IPS-18a (cell line): ENCODE results near the gene GPATCH8.
A peak's percentile ranks its signal among the peaks of the same experiment; 100 is the strongest.

Experiments
- H3K27ac ChIP-seq: one replicate; pipeline ENCODE4 v1.5.1; 2013; ENCODE audit warnings: low read length
- H3K27me3 ChIP-seq: one replicate; pipeline ENCODE4 v1.6.1; 2013; ENCODE audit warnings: mild to moderate bottlenecking, low read length; ENCODE audit not compliant: control insufficient read depth, insufficient read depth
- H3K36me3 ChIP-seq: one replicate; pipeline ENCODE4 v1.6.1; 2013; ENCODE audit warnings: low read depth, low read length; ENCODE audit not compliant: control insufficient read depth
- H3K4me1 ChIP-seq: one replicate; pipeline ENCODE4 v1.6.1; 2013; ENCODE audit warnings: low read depth, low read length; ENCODE audit not compliant: control insufficient read depth
- H3K4me3 ChIP-seq: one replicate; pipeline ENCODE4 v1.5.1; 2013; ENCODE audit warnings: low read length
- H3K9ac ChIP-seq: one replicate; pipeline ENCODE4 v1.6.1; 2013; ENCODE audit warnings: mild to moderate bottlenecking, low read length, moderate library complexity
- H3K9me3 ChIP-seq: one replicate; pipeline ENCODE4 v1.6.1; 2013; ENCODE audit warnings: low read depth, low read length; ENCODE audit not compliant: control insufficient read depth

Gene GPATCH8

GRCh38 chr17:44387804-44388203 lies 115.4 kb downstream of the GPATCH8 start:
- H3K27ac ChIP-seq, result no peak overlapping the region
- H3K4me1 ChIP-seq, result peaks cover 11% of the 10 kb centered on the region
- H3K9ac ChIP-seq, result no peak overlapping the region
- peaks cover 36% of the 10 kb centered on the region for H3K27me3 ChIP-seq
- H3K4me3 ChIP-seq, result no peak overlapping the region
- H3K36me3 ChIP-seq, result no peaks in the 10 kb centered on the region
- no peaks in the 10 kb centered on the region for H3K9me3 ChIP-seq

DNA sequence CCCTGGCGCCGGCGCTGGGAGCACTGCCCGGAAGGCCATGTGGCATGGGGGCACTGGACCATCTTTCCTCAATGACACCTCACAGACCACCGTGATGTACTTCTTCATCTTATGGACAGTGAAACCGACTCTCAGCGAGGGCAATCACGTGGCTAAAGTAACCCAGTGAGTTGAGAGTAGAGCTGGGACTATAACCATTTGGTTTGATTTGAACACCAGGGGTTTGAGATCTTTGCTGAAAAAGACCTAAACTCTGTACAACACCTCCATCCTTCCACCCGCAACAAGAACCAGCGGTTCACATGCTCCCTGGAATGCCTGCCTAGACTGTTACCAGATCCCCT lies 117.1 kb downstream of the GPATCH8 start:
- Histone ChIP-seq H3K9me3 (no peaks in the 10 kb centered on the region), H3K4me1 (peaks cover 11% of the 10 kb centered on the region), H3K9ac (no peak overlapping the region), H3K4me3 (peak overlapping the region; percentile 71), H3K27me3 (peaks cover 46% of the 10 kb centered on the region), H3K36me3 (no peaks in the 10 kb centered on the region), H3K27ac (no peak overlapping the region)

GRCh38 chr17:44385287-44386181 lies 117.7 kb downstream of the GPATCH8 start:
- no peak overlapping the region for H3K27ac ChIP-seq

GRCh38 chr17:44384823-44385286 lies 118.4 kb downstream of the GPATCH8 start:
- Histone ChIP-seq H3K27me3 (peaks cover 46% of the 10 kb centered on the region), H3K4me1 (peaks cover 11% of the 10 kb centered on the region), H3K36me3 (no peaks in the 10 kb centered on the region), H3K27ac (no peak overlapping the region), H3K9ac (peak overlapping the region; percentile 39), H3K9me3 (no peaks in the 10 kb centered on the region), H3K4me3 (peak overlapping the region; percentile 71)

More at GRCh38 chr17:44385287-44386181, 117.7 kb downstream of the GPATCH8 start:
- Histone ChIP-seq H3K36me3 (no peaks in the 10 kb centered on the region), H3K4me3 (peak overlapping the region; percentile 71), H3K9ac (no peak overlapping the region), H3K9me3 (no peaks in the 10 kb centered on the region), H3K4me1 (peaks cover 11% of the 10 kb centered on the region), H3K27me3 (peaks cover 46% of the 10 kb centered on the region)

DNA sequence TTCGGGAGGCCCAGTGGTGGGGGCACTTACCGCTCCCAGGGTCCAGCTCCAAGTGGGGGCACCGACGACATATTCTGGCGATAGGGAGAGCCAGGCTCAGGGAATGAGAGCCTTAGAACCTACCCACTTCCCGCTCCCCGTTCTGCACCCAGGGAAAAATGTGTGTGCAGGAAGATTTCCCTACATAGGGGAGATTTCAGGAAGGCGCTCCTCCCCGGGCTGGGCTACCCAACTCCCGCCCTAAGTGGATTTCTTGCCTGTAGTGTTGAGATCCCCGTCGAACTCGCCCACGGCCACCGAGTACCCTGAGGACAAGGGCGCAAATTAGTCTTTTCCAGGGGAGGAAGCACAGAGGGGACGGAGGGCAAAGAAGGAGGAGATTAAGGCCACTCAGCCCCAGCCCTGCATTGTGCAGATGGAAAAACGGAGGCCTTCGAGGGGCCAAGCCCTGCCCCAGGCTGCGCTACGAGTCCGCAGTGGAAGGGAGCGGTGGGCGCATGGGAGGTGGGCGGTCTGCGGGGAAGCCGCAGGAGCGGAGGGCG lies 118.9 kb downstream of the GPATCH8 start:
- no peaks in the 10 kb centered on the region for H3K9me3 ChIP-seq
- peaks cover 11% of the 10 kb centered on the region for H3K4me1 ChIP-seq
- H3K36me3 ChIP-seq, result no peaks in the 10 kb centered on the region
- H3K27me3 ChIP-seq, result peaks cover 46% of the 10 kb centered on the region
- H3K27ac ChIP-seq, result no peak overlapping the region
- H3K4me3 ChIP-seq, result peak overlapping the region; percentile 71
- H3K9ac ChIP-seq, result peak overlapping the region; percentile 39

- H3K4me1 ChIP-seq, result peaks cover 11% of the 10 kb centered on the region
- no peaks in the 10 kb centered on the region for H3K36me3 ChIP-seq
- H3K4me3 ChIP-seq, result no peak overlapping the region
- H3K27ac ChIP-seq, result no peak overlapping the region
- no peak overlapping the region for H3K9ac ChIP-seq
- no peaks in the 10 kb centered on the region for H3K9me3 ChIP-seq
- H3K27me3 ChIP-seq, result peaks cover 46% of the 10 kb centered on the region
These were observed 119.3 kb downstream of the GPATCH8 start for GRCh38 chr17:44383861-44384260.

- Histone ChIP-seq H3K4me1 (peaks cover 11% of the 10 kb centered on the region), H3K4me3 (no peak overlapping the region), H3K27ac (no peak overlapping the region), H3K9me3 (no peaks in the 10 kb centered on the region), H3K36me3 (no peaks in the 10 kb centered on the region), H3K9ac (no peak overlapping the region), H3K27me3 (peaks cover 46% of the 10 kb centered on the region)
These were observed 119.8 kb downstream of the GPATCH8 start for GRCh38 chr17:44383363-44383762.

DNA sequence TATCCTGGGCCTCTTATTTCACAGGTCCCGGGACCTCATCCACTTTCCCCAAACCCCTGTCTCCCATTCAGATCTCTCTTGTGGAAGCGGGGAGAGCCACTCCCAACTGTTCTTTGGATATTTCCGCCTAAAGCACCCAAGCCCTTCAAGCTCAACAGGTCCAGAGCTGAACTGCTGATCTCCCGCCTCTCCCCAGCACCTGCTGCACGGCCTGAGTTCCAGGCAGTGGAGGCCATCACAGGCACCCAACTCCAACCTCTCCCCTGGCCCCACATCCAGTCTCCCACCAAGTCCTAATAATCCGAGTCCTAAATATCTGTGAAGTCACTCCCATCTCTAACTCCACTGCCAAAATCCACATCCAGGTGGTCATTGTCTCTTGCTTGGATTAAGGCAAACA lies 120.3 kb downstream of the GPATCH8 start:
- H3K9ac ChIP-seq, result no peak overlapping the region
- H3K36me3 ChIP-seq, result no peaks in the 10 kb centered on the region
- no peak overlapping the region for H3K4me3 ChIP-seq
- peaks cover 46% of the 10 kb centered on the region for H3K27me3 ChIP-seq
- H3K27ac ChIP-seq, result no peak overlapping the region
- H3K4me1 ChIP-seq, result peaks cover 11% of the 10 kb centered on the region
- H3K9me3 ChIP-seq, result no peaks in the 10 kb centered on the region

DNA sequence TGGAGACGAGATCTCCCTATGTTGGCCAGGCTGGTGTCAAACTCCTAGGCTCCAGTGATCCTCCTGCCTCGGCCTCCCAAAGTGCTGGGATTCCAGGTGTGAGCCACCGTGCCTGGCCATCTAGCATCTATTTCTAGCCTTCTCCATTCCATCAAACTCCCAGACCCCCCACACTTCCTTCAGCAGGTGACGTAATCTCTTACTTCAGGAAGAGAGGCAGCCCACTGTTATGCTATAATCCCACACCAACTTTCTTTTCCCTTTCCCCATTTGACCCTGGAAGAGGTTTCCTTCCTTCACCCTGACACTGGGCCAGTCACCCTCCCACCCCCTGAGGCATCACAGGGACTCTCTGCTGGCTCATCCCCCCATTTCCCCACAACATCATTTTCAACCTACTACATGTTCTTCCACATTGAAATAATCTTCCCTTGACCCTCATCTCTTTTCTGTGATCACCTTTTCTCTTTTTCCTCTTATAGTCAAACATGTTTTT lies 121.3 kb downstream of the GPATCH8 start:
- no peak overlapping the region for H3K4me3 ChIP-seq

DNA sequence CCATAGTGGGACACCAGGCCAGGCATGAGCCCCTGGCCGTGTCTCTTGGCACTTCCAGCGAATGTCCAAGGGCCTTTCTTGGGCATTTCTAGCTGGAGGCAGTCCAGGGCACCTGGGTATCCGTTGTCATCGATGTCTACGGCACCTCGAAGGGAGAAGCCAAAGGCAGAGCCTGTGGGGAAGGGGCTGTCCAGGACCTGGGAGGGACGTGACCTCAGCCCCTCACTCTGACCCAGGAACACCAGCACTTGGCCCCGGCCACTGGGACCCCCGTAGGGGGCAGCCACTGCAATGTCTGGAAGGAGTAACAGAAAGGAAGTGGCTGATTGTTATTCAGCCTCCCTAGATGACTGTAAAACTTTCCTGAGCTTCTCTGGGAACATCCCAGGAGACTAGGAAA lies 122.4 kb downstream of the GPATCH8 start:
- H3K27me3 ChIP-seq, result peaks cover 33% of the 10 kb centered on the region
- no peaks in the 10 kb centered on the region for H3K36me3 ChIP-seq
- no peak overlapping the region for H3K27ac ChIP-seq
- no peak overlapping the region for H3K4me3 ChIP-seq
- no peak overlapping the region for H3K9ac ChIP-seq
- H3K4me1 ChIP-seq, result peaks cover 9% of the 10 kb centered on the region
- H3K9me3 ChIP-seq, result no peaks in the 10 kb centered on the region

More for the DNA sequence above, 121.3 kb downstream of the GPATCH8 start:
- Histone ChIP-seq H3K9ac (no peak overlapping the region), H3K36me3 (no peaks in the 10 kb centered on the region), H3K27ac (no peak overlapping the region), H3K9me3 (no peaks in the 10 kb centered on the region), H3K27me3 (peaks cover 44% of the 10 kb centered on the region), H3K4me1 (peaks cover 11% of the 10 kb centered on the region)

DNA sequence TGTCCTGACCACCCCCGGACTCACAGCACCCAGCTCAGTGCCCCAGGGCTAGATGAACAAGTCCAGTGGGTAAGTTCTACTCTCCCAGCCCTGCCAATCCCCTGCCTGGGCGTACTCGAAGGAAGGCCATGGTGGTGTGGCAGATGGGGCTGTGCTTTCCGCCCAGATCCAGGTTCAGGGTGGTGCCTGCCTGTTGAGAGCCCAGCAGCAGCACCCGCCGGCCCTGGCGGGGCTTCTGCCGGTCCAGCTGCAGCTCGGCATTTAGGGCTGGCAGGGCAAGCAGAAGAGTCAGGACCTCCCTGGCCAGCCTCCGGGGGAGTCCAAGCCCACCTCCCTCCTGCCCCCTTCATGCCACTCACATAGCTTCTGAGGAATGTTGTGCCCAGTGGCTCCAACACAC lies 123.3 kb downstream of the GPATCH8 start:
- no peak overlapping the region for H3K27ac ChIP-seq
- H3K4me1 ChIP-seq, result peaks cover 15% of the 10 kb centered on the region
- H3K9ac ChIP-seq, result no peak overlapping the region
- H3K36me3 ChIP-seq, result no peaks in the 10 kb centered on the region
- no peaks in the 10 kb centered on the region for H3K9me3 ChIP-seq
- H3K4me3 ChIP-seq, result no peak overlapping the region
- peaks cover 31% of the 10 kb centered on the region for H3K27me3 ChIP-seq
